ENCODE measurements around the gene VSX2.

The VSX2 gene

GRCh38 chr14:74238974-74239847 is at the start of gene VSX2:
TSS of gene VSX2 (plus strand) at chr14:74239449. CDS start at chr14:74239562, 113 bp downstream.
- no peak for DNase-seq

- DNase-seq, result no peak
Measured at GRCh38 chr14:74190927-74191575, 48.2 kb upstream of the VSX2 start.

GRCh38 chr14:74194506-74195274 is 44.6 kb upstream of the VSX2 start:
- no peak for DNase-seq

DNA sequence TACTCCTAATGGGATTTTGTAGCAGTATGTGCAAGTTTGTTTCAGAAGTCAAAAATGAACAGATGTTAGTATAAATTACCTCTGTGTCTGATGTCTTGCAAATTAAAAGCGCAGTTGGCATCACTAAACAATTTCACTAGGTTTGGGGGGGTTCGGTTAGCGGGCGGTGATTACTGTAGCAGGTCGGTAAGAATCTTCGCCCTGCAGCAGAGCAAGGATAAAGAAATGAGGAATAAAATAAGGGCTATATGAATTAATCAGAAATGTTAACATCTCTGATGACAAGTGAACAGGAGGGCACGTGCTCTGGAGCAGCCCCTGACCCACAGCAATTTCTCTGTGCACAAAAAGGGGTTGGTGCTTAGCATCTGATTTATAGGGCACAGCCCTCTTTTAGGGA is 43.6 kb upstream of the VSX2 start:
- no peak for DNase-seq

DNA sequence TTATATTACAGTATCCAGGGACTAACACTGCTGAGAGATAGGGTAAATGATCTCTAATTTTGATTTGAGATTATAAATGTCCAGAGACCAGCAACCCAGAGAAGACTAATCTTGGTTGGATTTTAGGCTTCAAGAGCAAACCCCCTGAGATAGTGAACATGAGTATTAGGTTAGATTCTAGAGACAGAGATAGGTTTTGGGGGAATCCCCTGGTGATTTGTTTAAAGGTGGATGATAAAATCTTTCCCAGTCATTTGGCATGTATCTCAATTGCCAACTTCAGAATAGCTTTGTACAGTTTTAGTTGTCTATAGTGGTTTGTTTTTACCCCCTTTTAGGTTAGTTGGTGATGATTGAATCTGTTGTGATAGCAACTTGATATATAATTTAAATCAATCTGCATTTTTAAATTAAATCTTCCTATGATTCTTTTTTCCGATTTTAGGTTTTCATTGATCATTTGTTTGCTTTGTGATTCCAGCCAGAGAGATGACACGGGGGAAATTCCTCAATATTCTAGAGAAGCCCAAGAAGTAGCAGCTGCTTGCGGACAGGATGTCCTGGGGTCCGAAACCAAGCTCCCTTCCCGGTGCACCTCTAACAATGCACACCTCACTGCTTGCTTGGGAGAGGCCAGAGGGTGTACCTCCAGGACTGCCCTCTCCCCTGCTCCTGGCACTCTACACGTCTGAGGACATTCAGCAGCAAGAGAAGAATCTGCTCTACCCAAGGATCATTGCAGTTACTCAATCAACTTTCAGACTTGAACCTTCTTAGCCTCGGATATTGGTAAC is 40.6 kb upstream of the VSX2 start:
- DNase-seq, result no peak

GRCh38 chr14:74202113-74202512 is 37.1 kb upstream of the VSX2 start:
- DNase-seq, result no peak

- DNase-seq, result no peak
Measured at GRCh38 chr14:74203639-74204038, 35.6 kb upstream of the VSX2 start.

DNA sequence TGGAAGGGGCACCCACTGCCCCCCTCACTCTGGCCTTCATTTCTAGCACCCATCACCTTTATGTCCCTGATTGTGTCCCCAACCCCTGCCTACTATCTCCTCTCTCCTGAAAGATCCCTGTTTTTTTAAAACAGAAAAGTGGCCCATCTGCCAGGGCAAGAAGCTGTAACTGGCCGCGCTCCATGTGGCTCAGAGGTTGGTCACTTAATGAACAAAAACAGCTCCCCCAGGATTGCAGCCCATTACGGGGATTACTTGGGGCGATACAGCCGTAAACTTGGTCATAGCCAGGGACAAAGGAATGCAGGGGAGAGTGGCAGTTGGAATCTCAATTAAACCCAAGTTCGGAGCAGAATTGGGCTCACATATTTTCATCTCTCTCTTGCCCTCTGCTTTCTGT is 34.8 kb upstream of the VSX2 start:
- DNase-seq, result no peak

- no peak for DNase-seq
Measured at GRCh38 chr14:74205882-74206281, 33.4 kb upstream of the VSX2 start.

GRCh38 chr14:74207943-74208342 is 31.3 kb upstream of the VSX2 start:
- DNase-seq, result no peak

DNA sequence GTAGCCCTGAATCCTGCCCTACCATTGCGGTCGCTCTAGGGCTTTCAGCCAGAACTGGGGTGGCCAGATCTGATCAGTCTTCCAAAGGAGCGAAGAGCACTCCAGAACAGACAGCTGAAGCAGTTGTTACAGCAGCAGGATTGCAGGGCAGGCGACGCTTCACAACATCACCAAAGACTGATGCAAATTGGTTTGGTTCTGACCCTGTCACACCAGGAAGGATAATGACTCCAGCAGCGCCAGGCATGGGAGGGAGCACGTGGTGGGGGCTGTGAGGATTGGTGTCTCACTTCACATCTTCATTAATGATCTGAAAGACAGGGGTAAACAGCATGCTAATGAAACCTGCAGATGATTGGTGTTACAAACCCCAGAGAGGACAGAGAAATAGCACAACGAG is 30.6 kb upstream of the VSX2 start:
- DNase-seq, result no peak

- no peak for DNase-seq
Measured at GRCh38 chr14:74211945-74212580, 27.2 kb upstream of the VSX2 start.

DNA sequence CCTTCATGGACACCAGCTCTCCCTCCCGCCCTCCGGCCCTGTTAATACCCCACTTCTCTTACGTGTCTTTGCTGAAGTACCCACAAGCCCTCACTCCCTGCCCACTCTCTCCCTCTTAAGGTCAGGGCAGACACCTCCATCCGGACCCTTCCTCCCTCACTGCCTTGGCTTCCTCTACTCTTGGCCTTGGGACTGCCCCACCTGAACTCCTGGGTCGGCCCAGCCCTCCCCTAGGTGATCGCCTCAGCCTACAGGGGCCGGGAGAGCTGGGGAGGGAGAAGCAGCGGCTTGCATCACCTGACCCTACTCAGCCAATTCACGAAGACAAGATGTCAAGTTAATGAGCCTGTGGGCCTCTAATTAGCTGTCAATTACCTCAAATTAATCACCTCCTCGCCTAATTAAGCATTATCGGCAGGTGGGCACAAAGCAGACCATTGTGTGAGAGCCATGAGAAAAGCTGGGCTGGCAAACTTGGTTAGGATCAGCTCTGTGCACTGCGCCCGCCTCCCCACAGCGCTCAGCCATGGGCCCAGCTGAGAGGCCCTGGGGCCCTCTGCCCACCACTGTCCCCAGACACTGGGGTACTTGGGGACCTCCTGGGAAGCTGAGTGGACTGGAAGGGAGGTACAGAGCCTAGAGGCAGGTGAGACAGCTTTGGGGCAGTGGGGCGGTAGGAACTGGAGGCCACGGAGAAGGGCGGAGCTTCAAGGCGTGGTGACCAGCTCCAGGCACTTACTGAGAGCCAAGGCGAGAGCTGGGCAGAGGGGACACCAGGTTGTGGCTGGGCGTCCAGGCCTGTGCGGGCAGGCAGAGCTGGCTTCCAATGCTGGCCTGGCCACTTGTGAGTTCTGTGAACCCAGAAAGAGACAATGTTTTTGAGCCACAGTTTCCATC is 25.1 kb upstream of the VSX2 start:
- DNase-seq, result no peak

DNA sequence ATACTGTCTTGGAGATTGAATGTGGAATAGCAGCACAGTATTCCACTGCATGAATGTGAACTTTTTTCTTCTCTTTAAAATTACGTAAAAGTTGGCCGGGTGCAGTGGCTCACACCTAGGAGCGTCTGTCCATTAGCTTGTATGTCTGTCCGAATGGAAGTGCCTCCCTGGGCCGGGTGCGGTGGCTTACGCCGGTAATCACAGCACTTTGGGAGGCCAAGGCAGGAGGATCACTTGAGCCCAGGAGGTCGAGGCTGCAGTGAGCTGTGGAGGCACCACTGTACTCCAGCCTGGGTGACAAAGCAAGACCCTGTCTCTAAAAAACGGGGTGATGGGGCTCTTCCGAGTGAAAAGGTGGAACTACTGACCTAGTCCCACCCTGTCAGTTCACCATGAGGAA is 22.6 kb upstream of the VSX2 start:
- no peak for DNase-seq

DNA sequence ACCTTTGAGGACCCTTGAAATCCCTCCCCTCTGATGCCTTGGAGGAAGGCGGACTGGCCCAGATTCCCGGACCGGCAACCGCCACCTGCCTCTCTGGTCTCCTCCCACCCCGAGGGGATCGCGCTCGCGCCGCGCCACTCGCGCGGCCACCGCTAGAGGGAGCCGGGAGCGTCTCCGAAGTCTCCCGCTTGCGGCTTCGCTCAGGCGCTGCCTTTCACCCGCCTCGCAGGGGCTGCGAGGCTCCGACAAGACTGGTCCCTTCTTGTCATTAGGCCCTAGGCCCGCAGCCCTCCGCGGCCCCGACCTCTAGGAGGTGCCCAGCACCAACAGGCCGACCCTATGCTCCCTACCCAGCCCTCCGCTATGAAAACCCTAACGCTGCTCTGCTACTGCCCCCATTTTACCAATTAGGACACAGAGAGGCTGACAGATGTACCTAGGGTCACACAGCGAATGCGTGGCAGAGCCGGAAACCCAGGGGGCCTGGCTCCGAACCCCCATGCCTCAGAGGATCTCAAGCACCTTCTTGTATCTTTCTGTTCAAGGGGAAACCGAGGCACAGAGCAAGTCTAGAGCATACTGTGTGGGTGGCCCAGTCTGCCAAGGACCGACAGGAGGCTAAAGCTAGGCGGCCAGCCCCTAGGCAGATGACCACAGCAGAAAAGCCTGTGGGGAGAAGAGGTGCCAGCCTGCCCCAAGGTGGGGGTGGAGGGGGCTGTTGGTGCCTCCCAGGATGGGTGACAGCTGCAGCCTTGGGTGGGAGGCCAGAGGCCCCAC is 21.4 kb upstream of the VSX2 start:
- no peak for DNase-seq

DNA sequence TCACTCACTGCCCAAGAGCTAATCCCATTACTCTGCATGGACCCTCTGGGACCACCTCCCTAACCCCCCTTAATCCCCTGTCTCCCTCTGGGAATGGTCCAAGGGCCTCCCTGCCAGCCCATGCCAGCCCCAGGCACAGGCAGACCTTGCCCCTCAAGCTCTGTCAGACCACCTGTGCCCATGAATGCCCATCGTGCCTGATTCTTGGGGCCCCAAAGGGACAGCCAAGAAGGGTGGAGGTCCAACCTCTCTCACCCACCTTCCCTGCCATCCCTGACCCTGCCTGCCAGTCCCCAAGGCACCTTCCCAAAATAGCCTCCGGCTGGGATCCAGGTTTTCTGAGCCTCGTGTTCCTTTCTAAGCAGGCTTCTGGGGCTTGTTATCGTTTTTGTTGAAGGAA is 20.8 kb upstream of the VSX2 start:
- DNase-seq, result no peak

DNA sequence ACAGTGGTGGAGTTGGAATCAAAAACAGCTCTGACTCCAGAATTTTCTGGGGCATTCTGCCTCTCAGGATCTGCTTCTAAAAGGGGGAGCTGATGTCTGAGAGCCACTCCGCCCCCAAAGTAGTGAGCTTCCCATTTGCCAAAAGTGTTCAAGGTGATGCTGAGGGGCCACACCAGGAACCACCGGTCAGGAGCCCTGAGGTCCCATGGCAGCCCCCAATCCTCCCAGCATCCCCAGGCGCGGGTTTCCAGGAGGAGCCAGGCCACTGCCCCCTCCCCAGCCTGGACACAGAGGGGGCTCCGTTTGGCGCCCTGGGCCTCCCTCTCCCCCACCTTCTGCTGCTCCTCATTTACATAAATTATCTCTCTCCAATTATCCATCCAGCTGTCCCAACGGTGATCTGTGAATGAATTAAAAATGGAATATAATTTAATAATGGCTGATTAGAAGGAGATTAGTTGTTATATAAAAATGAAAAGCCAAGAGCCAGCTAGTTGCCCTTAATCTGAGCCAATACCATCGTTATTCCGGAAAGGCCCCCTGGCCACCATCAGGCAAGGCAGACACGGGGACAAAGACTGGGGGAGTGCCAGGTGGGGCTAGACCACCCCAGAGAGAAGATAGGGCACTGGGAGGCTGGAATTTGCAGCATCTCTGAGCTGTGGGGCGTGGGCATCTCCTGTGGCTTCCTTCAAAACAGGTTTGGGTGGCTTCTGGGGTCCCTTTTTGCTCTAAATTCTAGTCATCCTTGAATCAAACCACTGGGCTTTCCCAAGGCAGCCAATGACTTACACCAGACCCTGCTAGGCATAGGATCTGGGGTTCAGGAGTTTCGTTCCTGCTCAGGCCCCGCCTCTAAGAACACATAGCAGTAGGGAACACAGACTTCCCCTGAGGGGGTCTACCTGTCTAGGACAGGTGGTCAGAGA is 19.7 kb upstream of the VSX2 start:
- no peak for DNase-seq

GRCh38 chr14:74220991-74221390 is 18.3 kb upstream of the VSX2 start:
- DNase-seq, result no peak

GRCh38 chr14:74221741-74222140 is 17.5 kb upstream of the VSX2 start:
- DNase-seq, result no peak
